ENCODE measurements around the gene LGALS12.

The LGALS12 gene

GRCh38 chr11:63564056-63564774 is 58.3 kb downstream of the LGALS12 start:
- DNase-seq: peak; percentile 56

GRCh38 chr11:63564784-63565350 is 59.0 kb downstream of the LGALS12 start:
- DNase-seq: no peak

Data from DMS53 (cell line).